HepG2 (cell line): ENCODE data around the gene P4HB. TPM values are rescaled to one million over a fixed set of nuclear protein-coding genes. Genes with fewer than 3 reads are reported as not detected.
A peak's percentile ranks its signal among the peaks of the same experiment; 100 is the strongest.

ENCODE experiments used
- ATAC-seq: fragments of 200-7000 bp; cut with Tn5 transposase; 3 replicates; pipeline ENCODE4 v1.9.1; 2020; ENCODE audit warnings: mild to moderate bottlenecking, moderate library complexity
- BruUV-seq: library from RNA; stranded (reverse); fragments of 400-500 nt; replicated peaks from 2 replicates; lab custom pipeline; 2021; lab: Mats Ljungman, UMichigan
- CTCF ChIA-PET: fragments of 300-600 bp; formaldehyde crosslinking; extraction: SDS; loops from one replicate; lab custom pipeline; 2021; ENCODE audit warnings: low total read pairs, inconsistent platforms, low intra/inter-chr PET ratio; lab: Yijun Ruan, JAX
- POLR2A ChIA-PET: fragments of 350-600 bp; sonication (Branson Sonifier 250); formaldehyde crosslinking; loops from one replicate; lab custom pipeline; 2020; ENCODE audit warnings: antibody characterized with exemption, inconsistent platforms; lab: Yijun Ruan, JAX
- DNase-seq: peaks from one replicate; pipeline ENCODE4 v3.0.0-alpha.2; 2015; ENCODE audit warnings: low spot score
- FAIRE-seq: peaks from 3 replicates; lab custom pipeline; 2011; peaks lifted over from hg19 to GRCh38; lab: Jason Lieb, UNC
- H2AFZ ChIP-seq: one replicate; pipeline ENCODE4 v1.6.1; 2011; ENCODE audit warnings: low read length, inconsistent platforms
- H3K27ac ChIP-seq: fragments of 300-600 bp; 3 replicates; pipeline ENCODE4 v1.8.0; 2011; ENCODE audit warnings: mixed run types, mild to moderate bottlenecking, mixed read lengths, low read length, inconsistent platforms; ENCODE audit not compliant: insufficient read depth; ENCODE audit errors: extremely low read length
- H3K27me3 ChIP-seq, 2 experiments: fragments of 200-600 bp in 1 of 2; 2 replicates in 1 of 2; 3 replicates in 1 of 2; pipeline versions ENCODE4 v1.6.0 to v1.8.0; 2011; ENCODE audit warnings: low read length in 2 of 2, mild to moderate bottlenecking in 2 of 2, moderate library complexity in 2 of 2, inconsistent platforms in 1 of 2; ENCODE audit not compliant: insufficient read depth in 2 of 2, control insufficient read depth in 1 of 2
- H3K36me3 ChIP-seq, 2 experiments: fragments of 200-600 bp in 1 of 2; replicated peaks in 1 of 2; 2 replicates in 1 of 2; 3 replicates in 1 of 2; pipeline versions ENCODE4 v1.5.1 to v1.8.0; 2011; ENCODE audit warnings: low read length in 2 of 2, inconsistent platforms in 1 of 2; ENCODE audit not compliant: insufficient read depth in 2 of 2, control insufficient read depth in 1 of 2
- H3K4me1 ChIP-seq: 2 replicates; pipeline ENCODE4 v1.5.1; 2012; ENCODE audit warnings: low read length, inconsistent platforms; ENCODE audit not compliant: insufficient read depth
- H3K4me2 ChIP-seq: 2 replicates; pipeline ENCODE4 v1.6.0; 2011; ENCODE audit warnings: low read depth, low read length, inconsistent platforms
- H3K4me3 ChIP-seq, 3 experiments: fragments of 200-600 bp in 1 of 3; sonication (generic), shearing (Covaris generic) in 1 of 3; replicated peaks in 1 of 3; 2 replicates each; pipeline ENCODE4 v1.5.1; 2011 to 2016; ENCODE audit warnings: low read length in 3 of 3, inconsistent platforms in 2 of 3, low read depth in 2 of 3, mild to moderate bottlenecking in 2 of 3, control low read depth in 1 of 3, mixed read lengths in 1 of 3; ENCODE audit not compliant: insufficient read depth in 1 of 3
- H3K79me2 ChIP-seq: one replicate; pipeline ENCODE4 v1.6.1; 2011; ENCODE audit warnings: low read length, inconsistent platforms; ENCODE audit not compliant: insufficient read depth
- H3K9ac ChIP-seq: 2 replicates; pipeline ENCODE4 v1.6.0; 2011; ENCODE audit warnings: mild to moderate bottlenecking, low read depth, low read length, inconsistent platforms; ENCODE audit not compliant: insufficient read depth
- H3K9me3 ChIP-seq: 2 replicates; pipeline ENCODE4 v1.5.1; 2012; ENCODE audit warnings: mild to moderate bottlenecking, low read length
- H4K20me1 ChIP-seq: 2 replicates; pipeline ENCODE4 v1.6.0; 2011; ENCODE audit warnings: inconsistent platforms, mild to moderate bottlenecking, low read length, moderate library complexity; ENCODE audit not compliant: insufficient read depth
- BCL6 ChIP-seq: IDR thresholded peaks from 2 replicates; pipeline ENCODE4 v1.6.1; 2016; ENCODE audit warnings: missing genetic modification reagents, missing compliant biosample characterization
- FOXA1 ChIP-seq, 2 experiments: fragments of 450-650 bp in 1 of 2; sonication (generic) in 1 of 2; formaldehyde crosslinking in 1 of 2; IDR thresholded peaks; 2 replicates each; pipeline versions ENCODE4 v1.4.0 to v1.6.1; 2016 to 2020; ENCODE audit warnings: missing genetic modification reagents in 1 of 2
- GATAD1 ChIP-seq: IDR thresholded peaks from 2 replicates; pipeline ENCODE4 v1.6.1; 2016; ENCODE audit warnings: missing genetic modification reagents, missing compliant biosample characterization
- GZF1 ChIP-seq: sonication (generic); formaldehyde crosslinking; IDR thresholded peaks from 2 replicates; pipeline ENCODE4 v1.5.1; 2020; ENCODE audit warnings: mild to moderate bottlenecking, missing genetic modification reagents
- KDM3A ChIP-seq: IDR thresholded peaks from 2 replicates; pipeline ENCODE4 v1.6.1; 2018; ENCODE audit warnings: low read depth, missing compliant biosample characterization
- KMT2A ChIP-seq: sonication (generic); formaldehyde crosslinking; IDR thresholded peaks from 2 replicates; pipeline ENCODE4 v1.4.0; 2020; ENCODE audit warnings: missing genetic modification reagents
- MXD3 ChIP-seq: IDR thresholded peaks from 2 replicates; pipeline ENCODE4 v1.6.1; 2016; ENCODE audit warnings: mild to moderate bottlenecking, missing biosample characterization, missing genetic modification reagents
- MYPOP ChIP-seq: sonication (generic); formaldehyde crosslinking; IDR thresholded peaks from 2 replicates; pipeline ENCODE4 v1.8.1; 2023; ENCODE audit warnings: mild to moderate bottlenecking, moderate library complexity, missing genetic modification reagents
- NFATC3 ChIP-seq: sonication (generic); formaldehyde crosslinking; IDR thresholded peaks from 2 replicates; pipeline ENCODE4 v1.5.1; 2020; ENCODE audit warnings: mild to moderate bottlenecking, missing genetic modification reagents
- PHF8 ChIP-seq: sonication (generic); formaldehyde crosslinking; IDR thresholded peaks from 2 replicates; pipeline ENCODE4 v1.5.0; 2020; ENCODE audit warnings: missing genetic modification reagents
- RXRA ChIP-seq: sonication (generic); formaldehyde crosslinking; IDR thresholded peaks from 2 replicates; pipeline ENCODE4 v1.5.1; 2020; ENCODE audit warnings: missing genetic modification reagents
- ZBTB26 ChIP-seq: IDR thresholded peaks from 2 replicates; pipeline ENCODE4 v1.6.1; 2016; ENCODE audit warnings: missing compliant biosample characterization, missing genetic modification reagents, borderline replicate concordance
- ZNF280B ChIP-seq: sonication (generic); formaldehyde crosslinking; IDR thresholded peaks from 2 replicates; pipeline ENCODE4 v1.5.0; 2020; ENCODE audit warnings: missing genetic modification reagents, mild to moderate bottlenecking, borderline replicate concordance
- ZNF691 ChIP-seq: sonication (generic); formaldehyde crosslinking; IDR thresholded peaks from 2 replicates; pipeline ENCODE4 v1.4.0; 2020; ENCODE audit warnings: missing genetic modification reagents, low read depth, mild to moderate bottlenecking, borderline replicate concordance
- ZNF773 ChIP-seq: sonication (generic); formaldehyde crosslinking; IDR thresholded peaks from 2 replicates; pipeline ENCODE4 v1.4.0; 2020; ENCODE audit warnings: missing genetic modification reagents, borderline replicate concordance
- ZNF891 ChIP-seq: sonication (generic); formaldehyde crosslinking; IDR thresholded peaks from 2 replicates; pipeline ENCODE4 v1.5.0; 2020; ENCODE audit warnings: mild to moderate bottlenecking, missing genetic modification reagents
- WGBS: methylation state at CpG from one replicate; pipeline ENCODE4 v1.1.6; 2017; ENCODE audit warnings: low lambda C conversion rate; 5-methylcytosine and 5-hydroxymethylcytosine counted together
- in situ Hi-C: cut with HindIII; loops from 2 replicates; pipeline ENCODE4 v1.10.0; 2017; ENCODE audit warnings: low pct_unique_long_range_greater_than_20kb; ENCODE audit not compliant: extremely low pct_ligation_motif_present
- intact Hi-C: fragments of 100-400 bp; cut with micrococcal nuclease; formaldehyde crosslinking; loops from one replicate; pipeline ENCODE4 v1.10.0; 2022; ENCODE audit not compliant: unreplicated experiment
- polyA plus RNA-seq, 8 experiments: library from polyadenylated mRNA; depleted of rRNA in 3 of 8; stranded (reverse) in 7 of 8; unstranded in 1 of 8; fragments of >200 nt; fragmentation: Illumina TruSeq in 4 of 8; extraction: Trizol in 4 of 8; gene quantifications; 2 replicates each; pipeline versions ENCODE4 v1.2.1 to v1.2.3, GENCODE V29; 2011 to 2016; ENCODE audit warnings: low read depth in 4 of 8, missing spikeins in 1 of 8, mixed read lengths in 1 of 8; ENCODE audit not compliant: insufficient read depth in 1 of 8
- total RNA-seq, 5 experiments: library from RNA; depleted of rRNA; stranded (reverse); fragments of >200 nt; fragmentation: Illumina TruSeq; extraction: Trizol; gene quantifications; 2 replicates each; pipeline ENCODE4 v1.2.3, GENCODE V29; 2016; ENCODE audit warnings: low read depth in 1 of 5

The P4HB gene
- total and polyA plus RNA-seq, 2 of the 13 experiments (the other 11 are each of a cell fraction or from before 2014, with no cell fraction given): 185 to 782 TPM

- DNase-seq (no peak), FAIRE-seq (no peak), ATAC-seq (no peak)
- no TSS peak for BruUV-seq
- Histone ChIP-seq H4K20me1 (no peaks in the 10 kb centered on the region), H3K79me2 (peaks cover 52% of the 10 kb centered on the region), H3K9me3 (no peaks in the 10 kb centered on the region), H3K27me3 (peaks cover 0 to 6% of the 10 kb centered on the region in 2 experiments; a peak in 2 of 5 replicates), H3K9ac (peak overlapping the region; percentile 99), H3K4me2 (peak overlapping the region; percentile 98), H3K27ac (peak overlapping the region; percentile 76), H3K4me3 (peak overlapping the region; percentile 94 to 98 (median 94)), H3K36me3 (peaks cover 36 to 47% of the 10 kb centered on the region in 2 experiments), H2AFZ (no peak overlapping the region), H3K4me1 (peaks cover 36% of the 10 kb centered on the region)
- intact Hi-C loops (no loop called here), in situ Hi-C loops (no loop called here)
- ChIA-PET CTCF (interaction anchor here (1.0 kb wide), 1 partner anchor 131 kb away, joined by 3 read pairs; no protein-coding TSS in a partner anchor), POLR2A (interaction anchor here (1.5 to 2.2 kb wide), 3 partner anchors 19 to 147 kb away, joined by 6 to 23 read pairs (median 6); partner anchors contain the start of genes ARHGDIA and DCXR)
- 5% methylated on average over 36 of the region's 69 CpGs for WGBS
- peak; percentile 52; the same call in 1 of the 2 replicates for TF ChIP-seq ZNF691
- TF ChIP-seq MXD3: no peak
- TF ChIP-seq KMT2A (CRISPR knock-in tag): 0 out of 2 replicates have a peak, but pooled peaks have one; percentile 49
- no peak for TF ChIP-seq KDM3A (CRISPR knock-in tag)
- 0 out of 2 replicates have a peak, but pooled peaks have one; percentile 52 for TF ChIP-seq ZBTB26 (CRISPR knock-in tag)
- peak; percentile 43 for TF ChIP-seq GATAD1 (CRISPR knock-in tag)
- TF ChIP-seq GZF1 (CRISPR knock-in tag): 0 out of 2 replicates have a peak, but pooled peaks have one; percentile 67
- TF ChIP-seq MYPOP (CRISPR knock-in tag): peak; percentile 19; the same call in 1 of the 2 replicates
- TF ChIP-seq RXRA (CRISPR knock-in tag): peak; percentile 52; the same call in 1 of the 2 replicates
- peak; percentile 63 for TF ChIP-seq ZNF891 (CRISPR knock-in tag)
- peak; percentile 31; the same call in 1 of the 2 replicates for TF ChIP-seq ZNF773 (CRISPR knock-in tag)
- TF ChIP-seq NFATC3 (CRISPR knock-in tag): peak; percentile 38; the same call in 1 of the 2 replicates
- no peak for TF ChIP-seq FOXA1 (IDR thresholded peaks at IDR 0.05)
- TF ChIP-seq FOXA1 (CRISPR knock-in tag; IDR thresholded peaks at IDR 0.05): 0 out of 2 replicates have a peak, but pooled peaks have one; percentile 10
- peak; percentile 68; the same call in 1 of the 2 replicates for TF ChIP-seq ZNF280B
- peak; percentile 45 for TF ChIP-seq PHF8
- TF ChIP-seq BCL6 (CRISPR knock-in tag): no peak
These were observed 30.3 kb upstream of the P4HB start for GRCh38 chr17:81890447-81891302.
